ENCODE results near the gene FYB1. TPM values are rescaled to one million over a fixed set of nuclear protein-coding genes. Genes with fewer than 3 reads are reported as not detected.

The FYB1 gene
- total RNA-seq, 1 donor from 2014 or later: 0.31 TPM

- H3K4me1 Mint-ChIP-seq (ENCODE audit: unreplicated experiment): peaks cover 17% of the 10 kb centered on the region
- no peaks in the 10 kb centered on the region for H3K9me3 Mint-ChIP-seq (ENCODE audit: unreplicated experiment)
- peaks cover 12% of the 10 kb centered on the region for H3K36me3 Mint-ChIP-seq (ENCODE audit: low read depth, unreplicated experiment)
- H3K27ac Mint-ChIP-seq (ENCODE audit: unreplicated experiment): peak overlapping the region; percentile 97
- peak; percentile 57 for DNase-seq (ENCODE audit: low spot score)
- no peak for TF ChIP-seq CTCF (IDR thresholded peaks at IDR 0.05; ENCODE audit: unreplicated experiment)
- H3K4me3 Mint-ChIP-seq (ENCODE audit: unreplicated experiment): peak overlapping the region; percentile 96
- peaks cover 12% of the 10 kb centered on the region for H3K27me3 Mint-ChIP-seq (ENCODE audit: unreplicated experiment)
Measured at GRCh38 chr5:39073767-39074016, 145.7 kb downstream of the FYB1 start.

- H3K36me3 Mint-ChIP-seq (ENCODE audit: low read depth, unreplicated experiment): peaks cover 16% of the 10 kb centered on the region
- no peak for TF ChIP-seq CTCF (IDR thresholded peaks at IDR 0.05; ENCODE audit: unreplicated experiment)
- DNase-seq (ENCODE audit: low spot score): peak; percentile 52
- no peaks in the 10 kb centered on the region for H3K9me3 Mint-ChIP-seq (ENCODE audit: unreplicated experiment)
- peaks cover 12% of the 10 kb centered on the region for H3K27me3 Mint-ChIP-seq (ENCODE audit: unreplicated experiment)
- H3K4me3 Mint-ChIP-seq (ENCODE audit: unreplicated experiment): peak overlapping the region; percentile 96
- peaks cover 20% of the 10 kb centered on the region for H3K4me1 Mint-ChIP-seq (ENCODE audit: unreplicated experiment)
- H3K27ac Mint-ChIP-seq (ENCODE audit: unreplicated experiment): peak overlapping the region; percentile 97
Measured at GRCh38 chr5:39072925-39073766, 146.2 kb downstream of the FYB1 start.

GRCh38 chr5:39068099-39068498, 151.3 kb downstream of the FYB1 start:
- Mint-ChIP-seq H3K36me3 (ENCODE audit: low read depth, unreplicated experiment) (peaks cover 30% of the 10 kb centered on the region), H3K9me3 (ENCODE audit: unreplicated experiment) (peaks cover 10% of the 10 kb centered on the region), H3K27ac (ENCODE audit: unreplicated experiment) (no peak overlapping the region), H3K27me3 (ENCODE audit: unreplicated experiment) (peaks cover 1% of the 10 kb centered on the region), H3K4me3 (ENCODE audit: unreplicated experiment) (no peak overlapping the region), H3K4me1 (ENCODE audit: unreplicated experiment) (peaks cover 11% of the 10 kb centered on the region)
- DNase-seq (ENCODE audit: low spot score): no peak
- TF ChIP-seq CTCF (IDR thresholded peaks at IDR 0.05; ENCODE audit: unreplicated experiment): no peak

- no peak for TF ChIP-seq CTCF (IDR thresholded peaks at IDR 0.05; ENCODE audit: unreplicated experiment)
- H3K9me3 Mint-ChIP-seq (ENCODE audit: unreplicated experiment): peaks cover 10% of the 10 kb centered on the region
- DNase-seq (ENCODE audit: low spot score): no peak
- no peak overlapping the region for H3K27ac Mint-ChIP-seq (ENCODE audit: unreplicated experiment)
- H3K4me3 Mint-ChIP-seq (ENCODE audit: unreplicated experiment): no peak overlapping the region
- H3K36me3 Mint-ChIP-seq (ENCODE audit: low read depth, unreplicated experiment): peaks cover 28% of the 10 kb centered on the region
- peaks cover 3% of the 10 kb centered on the region for H3K4me1 Mint-ChIP-seq (ENCODE audit: unreplicated experiment)
- no peaks in the 10 kb centered on the region for H3K27me3 Mint-ChIP-seq (ENCODE audit: unreplicated experiment)
Measured at GRCh38 chr5:39064450-39064849, 154.9 kb downstream of the FYB1 start.

- H3K4me1 Mint-ChIP-seq (ENCODE audit: unreplicated experiment): no peaks in the 10 kb centered on the region
- no peak for DNase-seq (ENCODE audit: low spot score)
- H3K36me3 Mint-ChIP-seq (ENCODE audit: low read depth, unreplicated experiment): peaks cover 25% of the 10 kb centered on the region
- H3K27me3 Mint-ChIP-seq (ENCODE audit: unreplicated experiment): no peaks in the 10 kb centered on the region
- H3K27ac Mint-ChIP-seq (ENCODE audit: unreplicated experiment): no peak overlapping the region
- H3K4me3 Mint-ChIP-seq (ENCODE audit: unreplicated experiment): no peak overlapping the region
- TF ChIP-seq CTCF (IDR thresholded peaks at IDR 0.05; ENCODE audit: unreplicated experiment): no peak
- peaks cover 10% of the 10 kb centered on the region for H3K9me3 Mint-ChIP-seq (ENCODE audit: unreplicated experiment)
Measured at GRCh38 chr5:39063037-39063436, 156.3 kb downstream of the FYB1 start.
